ENCODE measurements around the gene RHOB.
"Not testable (repeated sequence)": the region's sequence is repeated elsewhere in the genome, so short reads cannot be mapped to it uniquely, and the experiment has no call there.

- not testable (repeated sequence) for TF ChIP-seq CTCF, POLR2A (IDR thresholded peaks at IDR 0.05)
Measured at GRCh38 chr2:20417230-20417821, 29.5 kb upstream of the RHOB start.
